ENCODE measurements around the gene PRKAG2.

GRCh38 chr7:151544183-151544582, 332.7 kb downstream of the PRKAG2 start:
- TF ChIP-seq CTCF (conservative IDR thresholded peaks at IDR 0.05 in 1 of 2, IDR thresholded peaks at IDR 0.05 in 1 of 2; ENCODE audit: extremely low read depth in 1 of 2, insufficient read depth in 1 of 2, low read depth in 1 of 2, low read length in 2 of 2), result no peak
- no peak for TF ChIP-seq EZH2 (IDR thresholded peaks at IDR 0.05; ENCODE audit: borderline replicate concordance, low read length)

Measured in mammary epithelial cell (primary cell).